Stimulated activated memory B cell treated with anti-CD40 and anti-IgM and Interleukin-4, amounts not matched to agents 10 μg/mL and 1 μg/mL and 100 μg/mL, for 72 hours (primary cell): ENCODE measurements around the gene GMDS.

Experiments used
- ATAC-seq: fragments of 150-1000 bp; cut with Tn5 transposase; 2 replicates; pipeline ENCODE4 v1.10.0; 2021
- H3K27ac Mint-ChIP-seq: one replicate; pipeline ENCODE4 v1.8.0; 2022; ENCODE audit warnings: mild to moderate bottlenecking, mixed read lengths
- H3K27me3 Mint-ChIP-seq: one replicate; pipeline ENCODE4 v1.8.0; 2022; ENCODE audit warnings: mixed read lengths
- H3K36me3 Mint-ChIP-seq: one replicate; pipeline ENCODE4 v1.8.0; 2022; ENCODE audit warnings: mixed read lengths
- H3K4me1 Mint-ChIP-seq: one replicate; pipeline ENCODE4 v1.8.0; 2022; ENCODE audit warnings: mixed read lengths
- H3K4me3 Mint-ChIP-seq: one replicate; pipeline ENCODE4 v1.8.0; 2022; ENCODE audit warnings: mild to moderate bottlenecking, moderate library complexity, mixed read lengths
- H3K9me3 Mint-ChIP-seq: one replicate; pipeline ENCODE4 v1.8.0; 2022; ENCODE audit warnings: mixed read lengths

The GMDS gene

DNA sequence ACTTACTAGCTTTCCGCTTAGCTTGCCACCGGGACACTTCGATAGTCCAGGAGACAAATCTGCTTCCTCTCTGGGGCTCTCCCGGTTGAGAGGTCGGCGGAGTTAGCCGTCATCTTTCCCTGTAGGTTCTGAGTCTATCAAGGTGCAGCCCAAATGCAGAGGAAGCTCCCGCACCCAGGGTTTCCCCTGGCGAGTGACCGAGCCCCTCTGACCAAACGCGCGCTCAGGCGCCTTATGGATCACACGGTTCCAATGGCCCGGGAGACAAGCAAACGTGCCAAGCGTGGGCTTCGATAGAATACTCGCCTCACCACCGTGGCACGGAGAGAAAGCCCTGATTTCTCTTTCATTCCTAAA is 651.5 kb downstream of the GMDS start:
- H3K27me3 Mint-ChIP-seq: peaks cover 51% of the 10 kb centered on the region
- H3K4me1 Mint-ChIP-seq: no peaks in the 10 kb centered on the region
- ATAC-seq: no peak
- no peaks in the 10 kb centered on the region for H3K9me3 Mint-ChIP-seq
- no peaks in the 10 kb centered on the region for H3K36me3 Mint-ChIP-seq
- H3K27ac Mint-ChIP-seq: no peak overlapping the region
- no peak overlapping the region for H3K4me3 Mint-ChIP-seq

DNA sequence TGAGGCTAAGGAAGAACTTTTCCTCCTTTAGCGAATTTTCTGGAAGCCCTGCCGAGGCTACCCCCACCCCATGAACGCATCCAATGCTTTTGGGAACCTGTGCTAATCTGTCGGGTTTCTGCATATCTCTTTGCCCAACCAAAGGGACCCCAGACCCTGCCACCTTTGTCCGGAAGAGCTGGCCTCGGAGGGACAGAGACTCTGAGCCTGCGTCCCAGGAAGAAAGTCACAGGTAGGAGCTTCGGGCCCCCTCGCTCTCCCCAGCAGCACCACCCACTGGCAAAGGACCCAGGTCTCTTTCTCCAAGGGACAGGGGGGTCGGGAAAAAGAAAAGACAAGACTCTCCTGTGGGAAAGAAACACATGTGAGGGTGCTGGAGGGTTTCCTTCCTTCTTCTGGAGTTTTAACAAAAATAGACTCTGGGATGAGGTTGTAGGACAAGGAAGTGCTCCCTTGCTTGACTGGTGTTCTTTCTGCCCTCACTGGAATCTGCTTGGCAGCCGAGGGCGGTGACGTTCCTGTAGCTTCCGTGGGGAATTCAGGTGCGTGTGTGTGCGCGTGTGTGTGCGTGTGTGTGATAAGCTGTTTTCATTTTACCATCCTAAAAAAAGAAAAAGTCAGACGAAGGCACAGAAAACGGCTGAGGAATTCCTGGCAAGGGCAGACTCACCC is 652.0 kb downstream of the GMDS start:
- H3K36me3 Mint-ChIP-seq: no peaks in the 10 kb centered on the region
- ATAC-seq: no peak
- no peaks in the 10 kb centered on the region for H3K9me3 Mint-ChIP-seq
- H3K27ac Mint-ChIP-seq: no peak overlapping the region
- H3K27me3 Mint-ChIP-seq: peaks cover 48% of the 10 kb centered on the region
- H3K4me1 Mint-ChIP-seq: no peaks in the 10 kb centered on the region
- no peak overlapping the region for H3K4me3 Mint-ChIP-seq

DNA sequence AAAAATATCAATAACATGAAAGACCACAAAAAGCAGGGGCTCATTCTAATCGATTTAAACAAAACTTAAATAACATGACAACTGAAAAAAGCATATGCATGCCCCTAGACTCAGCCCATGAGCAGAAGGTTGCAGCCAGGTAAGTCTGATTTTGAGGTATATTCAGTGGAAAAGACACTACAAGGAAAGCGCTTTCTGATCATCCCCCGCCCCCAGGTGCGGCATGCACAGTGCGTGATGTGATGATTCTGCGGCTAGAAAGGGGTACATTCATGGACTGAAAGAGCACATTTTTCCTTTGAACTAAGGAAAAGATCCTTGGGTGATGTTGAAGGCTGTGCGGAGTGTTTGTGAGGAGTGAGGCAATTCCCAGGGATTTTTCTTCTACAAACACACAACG is 652.6 kb downstream of the GMDS start:
- no peak overlapping the region for H3K27ac Mint-ChIP-seq
- no peak for ATAC-seq
- no peak overlapping the region for H3K4me3 Mint-ChIP-seq
- H3K27me3 Mint-ChIP-seq: peaks cover 42% of the 10 kb centered on the region
- no peaks in the 10 kb centered on the region for H3K36me3 Mint-ChIP-seq
- no peaks in the 10 kb centered on the region for H3K4me1 Mint-ChIP-seq
- no peaks in the 10 kb centered on the region for H3K9me3 Mint-ChIP-seq

DNA sequence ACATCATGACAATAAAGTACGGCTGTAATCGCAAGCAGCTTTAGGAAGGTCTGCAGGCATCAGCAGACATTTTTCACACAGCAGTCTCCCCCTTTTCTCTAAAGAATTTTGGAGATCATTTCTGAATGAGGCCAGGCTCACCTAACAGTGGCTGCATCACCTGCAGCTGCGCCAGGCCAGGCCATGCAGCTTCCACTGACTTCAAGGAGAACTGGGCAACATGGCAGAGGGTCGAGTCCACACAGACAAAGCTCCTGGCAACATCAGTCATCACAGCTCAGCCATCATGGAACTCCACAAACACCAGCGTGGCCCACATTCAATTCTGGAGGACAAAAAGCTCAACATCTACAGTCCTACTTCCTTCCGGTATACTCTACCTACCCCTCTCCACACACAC is 653.5 kb downstream of the GMDS start:
- no peak overlapping the region for H3K4me3 Mint-ChIP-seq
- peaks cover 33% of the 10 kb centered on the region for H3K27me3 Mint-ChIP-seq
- no peaks in the 10 kb centered on the region for H3K9me3 Mint-ChIP-seq
- H3K4me1 Mint-ChIP-seq: no peaks in the 10 kb centered on the region
- no peak for ATAC-seq
- no peaks in the 10 kb centered on the region for H3K36me3 Mint-ChIP-seq
- no peak overlapping the region for H3K27ac Mint-ChIP-seq

DNA sequence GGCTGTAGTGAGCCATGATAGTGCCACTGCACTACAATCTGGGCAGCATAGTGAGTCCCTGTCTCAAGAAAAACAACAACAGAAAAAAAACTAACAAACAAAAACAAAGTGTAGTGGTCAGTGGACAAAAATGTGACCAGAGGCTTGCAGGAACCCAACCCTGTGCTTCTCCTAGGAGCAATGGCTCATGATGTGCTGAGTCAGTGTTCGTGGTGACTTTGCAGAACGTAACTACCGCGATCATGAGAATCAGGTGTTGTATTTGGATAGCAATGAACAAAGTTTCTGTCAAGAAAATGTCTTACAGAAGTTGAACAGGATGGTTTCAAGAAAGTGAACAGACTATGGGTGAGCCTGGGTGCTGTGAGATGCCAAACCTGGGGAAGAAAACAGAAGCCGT is 654.2 kb downstream of the GMDS start:
- H3K4me1 Mint-ChIP-seq: no peaks in the 10 kb centered on the region
- H3K4me3 Mint-ChIP-seq: no peak overlapping the region
- H3K36me3 Mint-ChIP-seq: no peaks in the 10 kb centered on the region
- ATAC-seq: no peak
- H3K27me3 Mint-ChIP-seq: peaks cover 26% of the 10 kb centered on the region
- no peaks in the 10 kb centered on the region for H3K9me3 Mint-ChIP-seq
- no peak overlapping the region for H3K27ac Mint-ChIP-seq

DNA sequence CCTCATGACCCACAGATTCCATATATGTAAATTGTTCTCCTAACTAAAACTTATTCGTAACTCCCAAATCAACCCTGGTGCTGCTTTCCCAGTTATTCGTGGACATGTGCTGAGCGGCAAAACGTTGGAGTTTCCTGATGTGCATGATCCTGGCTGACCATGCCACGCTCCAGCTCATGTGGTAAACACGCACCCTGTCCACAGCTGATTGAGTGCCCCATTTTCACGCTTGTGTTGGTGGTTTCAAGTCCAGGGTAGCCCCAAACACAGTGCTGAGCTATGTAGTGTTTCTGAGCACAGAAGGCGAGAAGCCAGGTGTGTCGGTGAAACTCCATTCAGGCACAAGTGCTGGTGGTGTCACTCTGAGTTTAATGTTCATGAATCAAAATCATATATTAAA is 654.8 kb downstream of the GMDS start:
- no peaks in the 10 kb centered on the region for H3K9me3 Mint-ChIP-seq
- H3K4me3 Mint-ChIP-seq: no peak overlapping the region
- H3K27ac Mint-ChIP-seq: no peak overlapping the region
- no peaks in the 10 kb centered on the region for H3K36me3 Mint-ChIP-seq
- no peak for ATAC-seq
- peaks cover 24% of the 10 kb centered on the region for H3K27me3 Mint-ChIP-seq
- no peaks in the 10 kb centered on the region for H3K4me1 Mint-ChIP-seq

DNA sequence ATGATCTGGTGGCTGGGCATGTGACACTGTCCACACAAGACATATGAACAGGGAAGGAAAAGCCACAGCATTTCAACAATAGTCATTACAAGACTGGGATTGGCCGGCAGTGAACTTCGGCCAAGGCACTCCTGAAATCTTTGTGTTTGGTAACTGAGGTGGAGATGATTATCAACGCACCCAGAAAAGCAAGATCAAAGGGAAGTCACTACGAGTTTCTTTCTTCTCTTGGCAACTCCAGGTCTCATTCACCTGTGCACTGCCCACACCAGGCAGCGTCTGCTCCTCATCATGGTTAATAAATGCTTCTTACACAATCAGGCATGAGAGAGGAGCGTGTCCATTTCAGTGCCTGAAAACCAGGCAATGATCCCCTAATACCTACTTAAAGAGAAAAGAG is 656.2 kb downstream of the GMDS start:
- Mint-ChIP-seq H3K9me3 (no peaks in the 10 kb centered on the region), H3K27me3 (peaks cover 30% of the 10 kb centered on the region), H3K36me3 (no peaks in the 10 kb centered on the region), H3K27ac (no peak overlapping the region), H3K4me3 (no peak overlapping the region), H3K4me1 (no peaks in the 10 kb centered on the region)
- no peak for ATAC-seq

DNA sequence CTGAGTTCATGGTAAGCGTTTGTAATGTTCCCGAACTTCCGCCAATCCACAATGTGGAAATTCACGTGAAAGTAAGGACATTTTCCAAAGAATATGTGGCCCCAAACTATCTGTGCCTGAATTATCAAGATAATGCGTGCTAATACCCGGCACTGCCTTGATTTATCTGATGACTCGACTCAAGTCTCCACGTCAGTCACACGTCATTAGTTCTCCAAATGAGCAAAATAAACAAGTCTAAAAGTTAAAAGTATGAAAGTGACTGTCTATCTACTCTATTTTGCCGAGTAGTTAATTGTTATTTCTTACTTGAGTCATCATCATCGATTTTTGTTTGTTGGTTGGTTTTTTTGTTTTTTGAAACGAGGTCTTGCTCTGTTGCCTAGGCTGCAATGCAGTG is 657.4 kb downstream of the GMDS start:
- no peak for ATAC-seq
- H3K36me3 Mint-ChIP-seq: no peaks in the 10 kb centered on the region
- peaks cover 28% of the 10 kb centered on the region for H3K27me3 Mint-ChIP-seq

DNA sequence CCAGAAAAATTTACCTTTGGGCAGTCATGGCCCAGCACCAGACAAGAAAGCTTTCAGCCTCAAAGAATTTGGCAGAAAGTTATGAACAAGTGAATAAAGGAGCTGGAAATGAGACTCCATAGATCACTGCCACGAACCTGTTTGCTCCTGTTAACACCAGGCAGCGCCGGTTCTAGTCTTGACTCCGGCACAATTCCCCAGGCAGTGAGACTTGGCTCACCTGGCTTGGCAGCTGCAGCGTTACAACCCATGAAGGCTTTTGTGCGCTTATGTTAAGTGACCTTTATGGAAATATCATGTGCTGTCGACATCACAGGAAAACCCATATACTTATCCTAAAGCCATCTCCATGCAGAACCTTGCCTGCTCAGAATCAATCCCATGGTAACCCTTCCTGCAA is 657.9 kb downstream of the GMDS start:
- H3K9me3 Mint-ChIP-seq: no peaks in the 10 kb centered on the region
- H3K27me3 Mint-ChIP-seq: peaks cover 28% of the 10 kb centered on the region
- H3K4me3 Mint-ChIP-seq: no peak overlapping the region
- no peaks in the 10 kb centered on the region for H3K36me3 Mint-ChIP-seq
- no peaks in the 10 kb centered on the region for H3K4me1 Mint-ChIP-seq
- no peak for ATAC-seq
- H3K27ac Mint-ChIP-seq: no peak overlapping the region

More for the DNA sequence above, 657.4 kb downstream of the GMDS start:
- Mint-ChIP-seq H3K27ac (no peak overlapping the region), H3K9me3 (no peaks in the 10 kb centered on the region), H3K4me1 (no peaks in the 10 kb centered on the region), H3K4me3 (no peak overlapping the region)

DNA sequence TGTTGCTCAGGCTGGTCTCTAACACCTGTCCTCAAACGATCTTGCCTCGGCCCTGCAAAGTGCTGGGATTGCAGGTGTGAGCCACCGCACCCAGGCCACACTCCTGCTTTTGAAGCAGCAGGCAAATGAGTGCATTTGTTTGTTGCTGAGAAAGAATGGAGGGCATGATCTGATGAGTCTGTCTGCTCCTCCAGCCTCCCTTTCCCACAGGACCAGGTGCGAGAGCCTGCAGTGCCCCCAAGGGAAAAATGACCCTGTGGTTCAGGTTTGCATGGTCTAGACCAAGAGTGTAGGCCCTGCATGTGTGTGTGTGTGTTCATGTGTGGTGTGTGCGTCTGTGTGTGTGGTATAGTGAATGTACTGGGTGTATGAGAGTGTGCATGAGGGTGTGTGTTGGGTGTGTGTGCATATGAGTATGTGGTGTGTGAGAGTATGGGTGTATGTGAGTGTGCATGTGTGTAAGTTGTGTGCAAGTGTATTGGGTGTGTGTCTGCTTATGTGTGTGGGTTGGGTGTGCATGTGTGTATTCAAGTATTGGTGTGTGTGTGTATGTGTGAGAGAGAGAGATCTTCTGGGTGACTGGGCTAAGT is 658.4 kb downstream of the GMDS start:
- H3K27me3 Mint-ChIP-seq: peaks cover 30% of the 10 kb centered on the region
- H3K4me1 Mint-ChIP-seq: no peaks in the 10 kb centered on the region
- H3K36me3 Mint-ChIP-seq: no peaks in the 10 kb centered on the region
- H3K4me3 Mint-ChIP-seq: no peak overlapping the region
- no peak for ATAC-seq
- H3K9me3 Mint-ChIP-seq: no peaks in the 10 kb centered on the region
- no peak overlapping the region for H3K27ac Mint-ChIP-seq

DNA sequence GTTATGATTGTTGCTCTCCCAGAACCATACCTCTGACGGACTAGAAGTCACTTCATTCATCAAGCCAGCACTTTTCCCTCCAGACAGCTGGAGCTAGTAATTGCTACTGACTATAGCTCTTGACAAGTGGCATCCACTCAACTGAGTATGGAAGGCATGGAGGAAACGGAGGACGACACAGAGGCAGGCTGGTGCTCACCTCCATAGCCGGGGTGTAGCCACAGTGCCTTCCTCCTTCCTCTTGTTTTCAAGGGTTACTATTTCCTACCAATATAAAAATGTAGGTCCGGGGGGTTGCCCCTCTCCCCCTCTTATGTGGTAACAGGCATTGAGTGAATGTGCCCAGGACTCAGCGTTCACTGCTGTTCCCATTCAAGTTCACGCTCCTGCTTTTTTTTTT is 659.1 kb downstream of the GMDS start:
- no peaks in the 10 kb centered on the region for H3K36me3 Mint-ChIP-seq
- no peaks in the 10 kb centered on the region for H3K4me1 Mint-ChIP-seq
- H3K27ac Mint-ChIP-seq: no peak overlapping the region
- no peak for ATAC-seq
- H3K9me3 Mint-ChIP-seq: no peaks in the 10 kb centered on the region
- no peak overlapping the region for H3K4me3 Mint-ChIP-seq
- H3K27me3 Mint-ChIP-seq: peaks cover 34% of the 10 kb centered on the region

DNA sequence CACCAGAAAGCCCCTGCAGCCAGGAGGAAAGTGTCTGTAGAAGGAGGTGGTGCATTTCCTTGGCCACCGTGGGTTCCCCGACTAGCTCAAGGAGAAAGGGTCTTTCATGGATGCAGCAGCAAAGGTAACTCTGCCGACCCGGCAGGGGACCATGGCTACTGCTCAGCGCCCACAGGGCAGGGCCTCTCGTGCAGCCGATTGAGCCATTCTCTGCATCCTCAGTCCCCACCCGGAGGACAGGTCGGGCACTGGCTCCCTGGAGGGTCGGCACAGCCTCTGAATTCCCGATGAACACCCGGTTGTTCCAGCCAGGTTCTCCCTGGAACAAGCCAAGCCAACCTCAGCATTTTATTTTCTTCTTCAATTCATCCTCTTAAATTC is 659.7 kb downstream of the GMDS start:
- no peaks in the 10 kb centered on the region for H3K9me3 Mint-ChIP-seq
- ATAC-seq: no peak
- no peaks in the 10 kb centered on the region for H3K36me3 Mint-ChIP-seq
- H3K4me3 Mint-ChIP-seq: no peak overlapping the region
- no peak overlapping the region for H3K27ac Mint-ChIP-seq
- H3K4me1 Mint-ChIP-seq: no peaks in the 10 kb centered on the region
- peaks cover 40% of the 10 kb centered on the region for H3K27me3 Mint-ChIP-seq

DNA sequence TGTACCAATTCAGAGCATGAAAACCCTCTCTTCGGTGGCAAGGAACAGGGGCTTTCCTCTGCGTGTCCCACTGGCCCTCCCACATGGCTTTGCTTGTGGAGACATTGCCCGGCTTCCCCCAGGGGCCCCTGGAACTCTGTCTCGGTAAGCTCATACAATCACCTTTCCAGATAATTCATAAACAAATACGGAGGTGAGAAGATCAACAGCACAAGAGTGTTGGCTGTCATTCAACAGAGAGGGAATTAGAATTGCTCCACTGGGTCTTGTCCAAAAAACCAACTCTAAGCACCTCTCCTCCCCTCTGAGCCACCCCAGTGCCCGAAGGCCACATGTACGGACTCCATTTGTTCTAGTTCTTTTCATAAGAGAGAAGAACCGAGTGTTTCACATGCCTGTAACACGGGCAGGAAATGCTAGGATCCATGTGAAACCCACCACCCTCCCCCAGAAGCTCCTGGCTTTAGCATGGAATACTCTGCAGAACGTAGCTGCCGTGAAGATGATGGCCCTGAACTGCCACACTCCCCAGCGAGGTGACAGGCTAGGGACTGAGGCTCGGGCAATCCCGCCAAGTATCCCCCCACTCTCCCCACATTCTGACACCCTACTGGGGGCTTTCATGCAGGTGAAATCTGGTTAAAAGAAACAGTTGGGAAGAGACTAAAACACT is 660.3 kb downstream of the GMDS start:
- no peak for ATAC-seq
- no peak overlapping the region for H3K27ac Mint-ChIP-seq
- no peaks in the 10 kb centered on the region for H3K4me1 Mint-ChIP-seq
- H3K27me3 Mint-ChIP-seq: peaks cover 46% of the 10 kb centered on the region
- H3K9me3 Mint-ChIP-seq: no peaks in the 10 kb centered on the region
- H3K4me3 Mint-ChIP-seq: no peak overlapping the region
- H3K36me3 Mint-ChIP-seq: no peaks in the 10 kb centered on the region

DNA sequence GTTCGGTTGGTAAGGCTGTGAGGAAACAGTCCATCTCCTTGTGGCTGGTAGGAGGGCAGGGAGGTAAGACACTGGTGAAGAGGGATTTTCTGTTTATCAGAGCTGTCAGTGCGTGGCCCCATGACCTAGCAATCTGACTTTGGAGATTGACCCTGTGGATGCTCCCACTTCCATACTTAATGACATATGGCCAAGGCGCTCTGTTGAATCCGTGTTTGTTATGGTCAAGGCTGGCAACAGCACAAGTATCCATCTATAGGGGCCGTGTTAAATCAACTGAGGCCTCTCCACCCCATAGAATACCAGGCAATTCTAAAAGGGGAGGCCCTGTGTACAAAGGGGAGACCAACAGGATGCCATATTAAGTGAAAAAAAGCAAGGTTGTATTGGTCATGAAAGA is 661.3 kb downstream of the GMDS start:
- H3K27me3 Mint-ChIP-seq: peaks cover 55% of the 10 kb centered on the region
- no peak overlapping the region for H3K27ac Mint-ChIP-seq
- no peaks in the 10 kb centered on the region for H3K4me1 Mint-ChIP-seq
- H3K36me3 Mint-ChIP-seq: no peaks in the 10 kb centered on the region
- H3K9me3 Mint-ChIP-seq: no peaks in the 10 kb centered on the region
- no peak for ATAC-seq
- H3K4me3 Mint-ChIP-seq: no peak overlapping the region

DNA sequence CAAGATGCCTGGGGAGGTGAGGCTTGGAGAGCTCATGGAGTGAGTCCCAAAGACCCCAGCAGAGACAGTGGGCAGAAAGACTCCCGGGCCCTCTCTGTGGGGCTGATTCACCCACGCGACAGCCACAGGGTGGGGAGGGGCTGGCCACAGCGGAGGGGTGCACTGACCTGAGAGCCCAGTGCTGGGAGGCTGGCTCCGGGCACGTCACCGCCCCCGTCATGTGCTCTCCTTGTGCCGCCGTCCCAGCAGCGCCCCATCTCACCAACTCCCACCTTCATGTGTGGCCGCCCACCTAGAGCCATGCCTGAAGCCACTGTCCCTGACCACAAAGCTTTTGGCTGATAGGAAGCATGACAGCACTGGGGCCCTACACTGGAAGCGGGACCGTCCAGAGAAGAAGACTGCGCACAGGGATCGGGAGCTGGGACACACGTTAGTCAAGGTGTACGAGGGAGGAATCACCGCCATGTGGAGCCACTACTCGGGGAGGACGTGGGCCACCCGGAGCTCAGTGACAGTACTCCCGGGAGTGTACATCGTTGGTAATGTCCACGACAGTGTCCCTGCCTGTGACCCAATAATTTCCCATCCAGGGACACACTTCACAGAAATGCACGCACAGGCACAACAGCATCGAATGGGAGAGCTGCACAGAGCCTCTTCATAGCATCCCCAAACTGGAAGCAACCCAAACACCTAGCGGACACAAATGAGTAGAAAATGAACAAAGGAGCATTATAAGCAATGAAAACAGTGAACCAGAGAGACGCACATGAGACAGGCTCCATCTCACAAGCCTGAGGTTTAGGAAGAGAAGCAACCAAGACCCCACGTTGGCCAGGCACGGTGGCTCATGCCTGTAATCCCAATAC is 664.0 kb downstream of the GMDS start:
- no peak overlapping the region for H3K4me3 Mint-ChIP-seq
- no peaks in the 10 kb centered on the region for H3K36me3 Mint-ChIP-seq
- peaks cover 70% of the 10 kb centered on the region for H3K27me3 Mint-ChIP-seq
- H3K4me1 Mint-ChIP-seq: no peaks in the 10 kb centered on the region
- no peak for ATAC-seq
- no peak overlapping the region for H3K27ac Mint-ChIP-seq
- H3K9me3 Mint-ChIP-seq: no peaks in the 10 kb centered on the region
